GM10248 (cell line): ENCODE measurements around the gene TRAPPC1.

Experiments used
- CTCF ChIA-PET: fragments of 300-600 bp; sonication (Branson Sonifier 250); formaldehyde crosslinking; extraction: SDS; loops from one replicate; lab custom pipeline; 2021; ENCODE audit warnings: antibody characterized with exemption; lab: Yijun Ruan, JAX
- POLR2A ChIA-PET: fragments of 350-650 bp; sonication (Branson Sonifier 250); formaldehyde crosslinking; extraction: SDS; loops from one replicate; lab custom pipeline; 2020; ENCODE audit warnings: antibody characterized with exemption; lab: Yijun Ruan, JAX
- DNase-seq: peaks from one replicate; pipeline ENCODE4 v3.0.0; 2012; ENCODE audit errors: extremely low spot score
- CTCF ChIP-seq: IDR thresholded peaks from 2 replicates; pipeline ENCODE4 v1.5.1; 2012; ENCODE audit warnings: mild to moderate bottlenecking, low read depth; ENCODE audit errors: extremely low read depth, missing control alignments, control extremely low read depth

Gene TRAPPC1

GRCh38 chr17:7971651-7972050 is 39.9 kb upstream of the TRAPPC1 start:
- CTCF ChIA-PET: interaction anchor here (0.7 to 6.9 kb wide), 3 partner anchors 16 to 60 kb away, joined by 3 to 51 read pairs (median 3); no protein-coding TSS in a partner anchor

GRCh38 chr17:7969433-7969832 is 37.7 kb upstream of the TRAPPC1 start:
- no peak for TF ChIP-seq CTCF
- CTCF ChIA-PET: no interaction called here
- no peak for DNase-seq
- POLR2A ChIA-PET: no interaction called here

More at GRCh38 chr17:7971651-7972050, 39.9 kb upstream of the TRAPPC1 start:
- no peak for DNase-seq
- no peak for TF ChIP-seq CTCF
- POLR2A ChIA-PET: no interaction called here

- TF ChIP-seq CTCF: no peak
- CTCF ChIA-PET: no interaction called here
- POLR2A ChIA-PET: no interaction called here
- DNase-seq: no peak
These were observed 36.0 kb upstream of the TRAPPC1 start for GRCh38 chr17:7967751-7968150.

GRCh38 chr17:7961421-7961820 is 29.7 kb upstream of the TRAPPC1 start:
- CTCF ChIA-PET: no interaction called here
- no peak for TF ChIP-seq CTCF
- POLR2A ChIA-PET: no interaction called here
- DNase-seq: no peak

- CTCF ChIA-PET: no interaction called here
- TF ChIP-seq CTCF: no peak
- POLR2A ChIA-PET: no interaction called here
- DNase-seq: no peak
These were observed 27.9 kb upstream of the TRAPPC1 start for GRCh38 chr17:7959503-7960253.

GRCh38 chr17:7956228-7956965 is 24.7 kb upstream of the TRAPPC1 start:
- TF ChIP-seq CTCF: no peak
- ChIA-PET POLR2A (interaction anchor here (0.6 kb wide), 1 partner anchor 12 kb away, joined by 4 read pairs; no protein-coding TSS in a partner anchor), CTCF (interaction anchor here (0.8 to 1.2 kb wide), 4 partner anchors 18 to 58 kb away, joined by 3 read pairs; no protein-coding TSS in a partner anchor)
- no peak for DNase-seq
